Spleen (tissue), 11 donors: ENCODE measurements around the gene CARD19. TPM values are rescaled to one million over a fixed set of nuclear protein-coding genes. Genes with fewer than 3 reads are reported as not detected.

Source experiments
- DNase-seq: peaks from one replicate; pipeline ENCODE4 v3.0.0-alpha.2; 2020
- H3K27ac ChIP-seq, 8 donors: fragments of 200-600 bp; sonication (generic) in 7 of 8; 1 replicate in 4 of 8; 2 replicates in 4 of 8; pipeline versions ENCODE4 v1.5.0 to v1.8.0; 2016 to 2021; ENCODE audit warnings: inconsistent platforms in 4 of 8, mild to moderate bottlenecking in 4 of 8, moderate library complexity in 1 of 8
- H3K27me3 ChIP-seq, 7 donors: fragments of 200-600 bp; sonication (generic) in 6 of 7; replicated peaks in 1 of 7; 1 replicate in 4 of 7; 2 replicates in 3 of 7; pipeline versions ENCODE4 v1.5.0 to v1.8.0; 2016 to 2021; ENCODE audit warnings: inconsistent platforms in 3 of 7, mild to moderate bottlenecking in 1 of 7
- H3K36me3 ChIP-seq, 6 donors: fragments of 200-600 bp; sonication (generic) in 5 of 6; 1 replicate in 4 of 6; 2 replicates in 2 of 6; pipeline versions ENCODE4 v1.5.0 to v1.8.0; 2016 to 2021; ENCODE audit warnings: inconsistent platforms in 2 of 6
- H3K4me1 ChIP-seq, 6 donors: fragments of 200-600 bp; sonication (generic) in 5 of 6; 1 replicate in 3 of 6; 2 replicates in 3 of 6; pipeline versions ENCODE4 v1.5.0 to v1.8.0; 2016 to 2021; ENCODE audit warnings: inconsistent platforms in 3 of 6
- H3K4me3 ChIP-seq, 8 donors: fragments of 200-600 bp; sonication (generic) in 7 of 8; 1 replicate in 4 of 8; 2 replicates in 4 of 8; pipeline versions ENCODE4 v1.5.0 to v1.8.0; 2016 to 2021; ENCODE audit warnings: inconsistent platforms in 4 of 8, mild to moderate bottlenecking in 4 of 8, moderate library complexity in 2 of 8
- H3K9me3 ChIP-seq, 8 donors: fragments of 200-600 bp; sonication (generic) in 7 of 8; 1 replicate in 4 of 8; 2 replicates in 4 of 8; pipeline versions ENCODE4 v1.5.0 to v1.8.0; 2016 to 2021; ENCODE audit warnings: inconsistent platforms in 4 of 8
- CTCF ChIP-seq, 11 experiments: fragments of 200-600 bp in 7 of 11; fragments of 450-650 bp in 4 of 11; sonication (generic) in 4 of 11; IDR thresholded peaks in 8 of 11; conservative IDR thresholded peaks in 3 of 11; 1 replicate in 7 of 11; 2 replicates in 4 of 11; pipeline versions ENCODE4 v1.4.0 to v1.8.0; 2016 to 2021; ENCODE audit warnings: antibody characterized with exemption in 11 of 11, inconsistent platforms in 4 of 11, mild to moderate bottlenecking in 1 of 11
- POLR2A ChIP-seq, 3 donors: fragments of 450-650 bp; IDR thresholded peaks; one replicate each; pipeline ENCODE4 v1.5.1; 2017; ENCODE audit warnings: antibody characterized with exemption in 3 of 3, mild to moderate bottlenecking in 1 of 3
- POLR2AphosphoS5 ChIP-seq, 3 donors: sonication (generic); formaldehyde crosslinking; IDR thresholded peaks; one replicate each; pipeline ENCODE4 v1.5.1; 2017; ENCODE audit warnings: antibody characterized with exemption in 3 of 3
- WGBS, 5 donors: extraction: QIAGEN DNeasy Blood & Tissue Kit in 3 of 5; methylation state at CpG; one replicate each; pipeline versions ENCODE4 v1.1.5 to v1.1.7; 2013 to 2018; 5-methylcytosine and 5-hydroxymethylcytosine counted together
- intact Hi-C: fragments of 100-400 bp; cut with DNase I; formaldehyde crosslinking; loops from one replicate; pipeline ENCODE4 v1.15.0; 2023; ENCODE audit warnings: low total_unique reads
- polyA plus RNA-seq, 3 donors: library from polyadenylated mRNA; stranded (reverse); fragments of 200-250 nt; gene quantifications; one replicate each; pipeline ENCODE4 v1.2.1, GENCODE V29; 2013
- total RNA-seq, 7 donors: library from RNA; depleted of rRNA in 3 of 7; stranded (reverse); fragments of >200 nt in 3 of 7; fragmentation: NEBNext Ultra II Directional in 4 of 7; extraction: Animal tissue kit (Norgen Biotek cat#: 25700) in 4 of 7; gene quantifications; one replicate each; pipeline versions ENCODE4 v1.1.0 to v1.2.1, GENCODE V29; 2016 to 2021
- donor health status: healthy with polysubstance abuse.
- donor health status: DM: no; HTN: no; CAD: no; lungs with moderate emphysema.
- donor health status: DM: no; HTN: no; CAD: no.
- donor health status: Bipolar disorder and iron deficiency.
- donor health status: healthy.
- donor health status: DM: no; HTN: no; CAD: no.
- donor health status: DM: yes; HTN: yes; CAD: no.

CARD19 gene
- total and polyA plus RNA-seq, 10 donors, result 21.7 to 78.8 (median 39.2) TPM

- Histone ChIP-seq H3K36me3 (peaks cover 0 to 44% (median 3%) of the 10 kb centered on the region in 6 donors), H3K27me3 (no peaks in the 10 kb centered on the region), H3K4me1 (peaks cover 49 to 95% (median 59%) of the 10 kb centered on the region in 6 donors), H3K27ac (peak overlapping the region; percentile 74 to 98 (median 93)), H3K9me3 (no peaks in the 10 kb centered on the region), H3K4me3 (peak overlapping the region in 1 of 8 donors; percentile 88)
- DNase-seq, result no peak
- WGBS, 5 donors, result 51 to 66% (median 58%) methylated on average over 12 to 15 of the region's 15 CpGs
- TF ChIP-seq CTCF (IDR thresholded peaks at IDR 0.05 in 8 of 11, conservative IDR thresholded peaks at IDR 0.05 in 3 of 11) (no peak), POLR2AphosphoS5 (IDR thresholded peaks at IDR 0.05) (peak in 1 of 3 donors; percentile 19)
- intact Hi-C loops, result no loop called here
These were observed 30.8 kb upstream of the CARD19 start for GRCh38 chr9:93065135-93065720.

- Histone ChIP-seq H3K4me3 (no peak overlapping the region), H3K9me3 (no peaks in the 10 kb centered on the region), H3K27ac (no peak overlapping the region), H3K36me3 (peaks cover 0 to 63% (median 3%) of the 10 kb centered on the region in 6 donors), H3K4me1 (peaks cover 31 to 91% (median 46%) of the 10 kb centered on the region in 6 donors), H3K27me3 (no peaks in the 10 kb centered on the region)
- 86 to 98% (median 94%) methylated on average over 3 of the region's 3 CpGs for WGBS, 5 donors
- TF ChIP-seq CTCF (IDR thresholded peaks at IDR 0.05 in 8 of 11, conservative IDR thresholded peaks at IDR 0.05 in 3 of 11), result no peak
- TF ChIP-seq POLR2AphosphoS5 (IDR thresholded peaks at IDR 0.05), result no peak
- no peak for TF ChIP-seq POLR2A (IDR thresholded peaks at IDR 0.05)
- intact Hi-C loops, result no loop called here
- no peak for DNase-seq
These were observed 28.9 kb upstream of the CARD19 start for GRCh38 chr9:93066978-93067603.

- intact Hi-C loops, result no loop called here
- WGBS, 5 donors, result 91 to 98% (median 96%) methylated on average over 4 of the region's 4 CpGs
- Histone ChIP-seq H3K9me3 (no peaks in the 10 kb centered on the region), H3K27me3 (no peaks in the 10 kb centered on the region), H3K4me1 (peaks cover 12 to 86% (median 34%) of the 10 kb centered on the region in 6 donors), H3K36me3 (peaks cover 0 to 75% (median 3%) of the 10 kb centered on the region in 6 donors), H3K27ac (no peak overlapping the region), H3K4me3 (no peak overlapping the region)
- TF ChIP-seq POLR2A (IDR thresholded peaks at IDR 0.05) (no peak), CTCF (IDR thresholded peaks at IDR 0.05 in 8 of 11, conservative IDR thresholded peaks at IDR 0.05 in 3 of 11) (no peak), POLR2AphosphoS5 (IDR thresholded peaks at IDR 0.05) (no peak)
- no peak for DNase-seq
These were observed 27.1 kb upstream of the CARD19 start for GRCh38 chr9:93068956-93069355.

GRCh38 chr9:93071464-93071863, 24.6 kb upstream of the CARD19 start:
- Histone ChIP-seq H3K4me1 (peaks cover 0 to 65% (median 12%) of the 10 kb centered on the region in 6 donors), H3K27ac (peak overlapping the region in 1 of 8 donors; percentile 9), H3K27me3 (no peaks in the 10 kb centered on the region), H3K4me3 (no peak overlapping the region), H3K9me3 (no peaks in the 10 kb centered on the region), H3K36me3 (peaks cover 0 to 70% (median 8%) of the 10 kb centered on the region in 6 donors)
- intact Hi-C loops, result no loop called here
- WGBS, 5 donors, result 86 to 96% (median 92%) methylated on average over 7 of the region's 7 CpGs
- DNase-seq, result no peak
- TF ChIP-seq CTCF (IDR thresholded peaks at IDR 0.05 in 8 of 11, conservative IDR thresholded peaks at IDR 0.05 in 3 of 11) (no peak), POLR2A (IDR thresholded peaks at IDR 0.05) (no peak), POLR2AphosphoS5 (IDR thresholded peaks at IDR 0.05) (no peak)
